IPS-18c (cell line): ENCODE results near the gene SLC1A5.
"Not testable (repeated sequence)": the region's sequence is repeated elsewhere in the genome, so short reads cannot be mapped to it uniquely, and the experiment has no call there.

ENCODE experiments used
- H3K4me3 ChIP-seq: 2 replicates; pipeline ENCODE4 v1.7.0; 2013; ENCODE audit warnings: low read depth, mild to moderate bottlenecking, low read length, moderate library complexity; ENCODE audit not compliant: insufficient read depth
- H3K9me3 ChIP-seq: one replicate; pipeline ENCODE4 v1.6.1; 2013; ENCODE audit warnings: mild to moderate bottlenecking, low read length, moderate library complexity; ENCODE audit not compliant: control insufficient read depth, insufficient read depth

SLC1A5 gene

DNA sequence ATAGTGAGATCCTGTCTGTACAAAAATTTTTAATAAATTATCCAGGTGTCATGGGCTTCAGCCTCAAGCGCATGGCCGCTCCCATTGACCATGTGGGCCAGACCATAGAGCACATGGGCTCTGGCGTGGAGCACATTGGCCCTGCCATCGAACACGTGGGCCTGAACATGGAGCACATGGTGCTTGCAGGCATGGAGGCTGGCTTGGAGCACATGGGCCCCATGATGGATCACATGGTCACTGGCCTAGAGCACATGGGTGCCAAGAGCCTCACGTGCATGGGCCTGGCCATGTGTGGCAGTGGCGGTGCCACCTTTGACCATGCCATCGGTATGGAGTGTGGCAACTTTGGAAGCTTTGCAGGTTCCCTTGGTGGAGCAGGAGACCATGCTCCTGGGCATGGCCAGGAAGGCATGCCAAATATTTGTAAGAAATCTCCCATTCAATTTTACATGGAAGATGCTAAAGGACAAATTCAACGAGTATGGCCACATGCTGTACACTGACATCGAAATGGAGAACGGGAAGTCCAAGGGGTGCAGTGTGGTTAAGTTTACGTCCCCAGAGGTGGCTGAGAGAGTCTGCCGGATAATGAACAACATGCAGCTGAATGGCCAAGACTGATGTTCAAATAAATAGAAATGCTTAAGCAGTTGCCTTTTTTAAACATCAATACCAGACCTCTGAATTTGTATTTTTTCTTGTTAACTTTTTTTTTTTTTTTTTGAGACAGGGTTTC is 21.3 kb upstream of the SLC1A5 start:
- Histone ChIP-seq H3K9me3 (no peaks in the 10 kb centered on the region), H3K4me3 (no peak overlapping the region)

- Histone ChIP-seq H3K9me3 (no peaks in the 10 kb centered on the region), H3K4me3 (no peak overlapping the region)
Measured at GRCh38 chr19:46806656-46807055, 18.3 kb upstream of the SLC1A5 start.

DNA sequence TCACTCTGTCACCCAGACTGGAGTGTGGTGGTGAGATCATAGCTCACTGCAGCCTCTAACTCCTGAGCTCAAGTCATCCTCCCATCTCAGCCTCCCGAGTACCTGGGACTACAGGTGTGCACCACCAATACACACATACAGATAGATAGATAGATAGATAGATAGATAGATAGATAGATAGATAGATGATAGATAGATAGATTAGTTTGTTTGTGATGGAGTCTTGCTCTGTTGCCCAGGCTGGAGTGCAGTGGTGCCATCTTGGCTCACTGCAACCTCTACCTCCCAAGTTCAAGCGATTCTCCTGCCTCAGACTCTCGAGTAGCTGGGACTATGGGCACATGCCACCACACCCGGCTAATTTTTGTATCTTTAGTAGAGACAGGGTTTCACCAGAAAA is 16.0 kb upstream of the SLC1A5 start:
- H3K9me3 ChIP-seq, H3K4me3 ChIP-seq: not testable (repeated sequence)

DNA sequence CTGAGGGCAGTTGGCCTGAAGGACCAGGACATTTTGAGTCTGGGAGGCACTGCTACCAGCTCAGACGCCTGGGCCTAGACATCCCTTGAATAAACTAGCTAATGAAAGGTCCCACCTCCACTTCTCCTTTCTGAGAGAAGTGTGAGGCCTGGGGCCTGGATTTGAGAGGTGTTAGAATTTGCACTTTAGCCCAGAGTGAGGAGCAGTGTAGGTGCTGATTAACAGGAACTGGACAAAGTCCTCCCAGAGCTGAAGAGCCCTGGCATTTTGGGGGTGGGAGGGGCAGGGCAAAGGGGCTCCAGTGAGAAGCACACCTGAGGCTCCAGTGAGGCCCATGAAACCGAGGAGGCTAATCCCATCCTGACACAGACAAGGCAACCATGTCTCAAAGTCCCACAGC is 15.2 kb upstream of the SLC1A5 start:
- no peaks in the 10 kb centered on the region for H3K9me3 ChIP-seq
- H3K4me3 ChIP-seq, result no peak overlapping the region

GRCh38 chr19:46802152-46802551 is 13.8 kb upstream of the SLC1A5 start:
- Histone ChIP-seq H3K9me3 (no peaks in the 10 kb centered on the region), H3K4me3 (no peak overlapping the region)

- Histone ChIP-seq H3K4me3 (no peak overlapping the region), H3K9me3 (no peaks in the 10 kb centered on the region)
Measured at GRCh38 chr19:46798713-46799112, 10.3 kb upstream of the SLC1A5 start.

DNA sequence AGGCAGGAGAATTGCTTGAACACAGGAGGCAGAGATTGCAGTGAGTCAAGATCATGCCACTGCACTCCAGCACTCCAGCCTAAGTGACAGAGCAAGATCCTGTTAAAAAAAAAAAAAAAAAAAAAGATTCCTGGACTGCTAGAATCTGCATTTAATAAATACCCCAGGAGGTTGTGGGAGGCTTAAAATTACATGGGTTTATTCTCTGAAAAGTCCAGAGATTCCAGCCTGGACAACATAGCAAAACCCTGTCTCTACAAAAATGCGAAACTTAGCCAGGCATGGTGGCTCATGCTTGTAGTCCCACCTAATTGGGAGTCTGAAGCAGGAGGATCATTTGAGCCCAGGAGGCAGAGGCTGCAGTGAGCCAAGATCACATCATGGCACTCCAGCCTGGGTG is 9.5 kb upstream of the SLC1A5 start:
- Histone ChIP-seq H3K4me3 (no peak overlapping the region), H3K9me3 (no peaks in the 10 kb centered on the region)

DNA sequence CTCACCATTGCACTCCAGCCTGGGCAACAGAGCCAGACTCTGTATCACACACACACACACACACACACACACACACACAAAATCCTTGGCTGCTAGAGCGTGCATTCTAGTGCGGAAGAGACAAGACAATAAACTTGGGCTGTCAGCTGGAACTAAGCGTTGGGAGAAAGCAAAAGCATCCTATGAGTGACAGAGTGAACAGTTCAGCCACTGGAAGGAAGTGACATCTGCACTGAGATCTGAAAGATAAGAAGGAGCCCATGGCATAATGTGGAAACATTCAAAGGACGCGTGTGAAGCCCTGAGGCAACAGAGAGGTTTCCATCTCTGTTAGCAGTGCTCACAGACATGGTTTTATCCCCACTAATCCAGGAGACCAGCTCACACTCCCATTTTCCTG is 3.5 kb upstream of the SLC1A5 start:
- Histone ChIP-seq H3K4me3 (no peak overlapping the region), H3K9me3 (no peaks in the 10 kb centered on the region)

- H3K4me3 ChIP-seq, result no peak overlapping the region
- H3K9me3 ChIP-seq, result no peaks in the 10 kb centered on the region
Measured at GRCh38 chr19:46789371-46789770, 977 bp upstream of the SLC1A5 start.

GRCh38 chr19:46788968-46789338 is 559 bp upstream of the SLC1A5 start:
- Histone ChIP-seq H3K9me3 (no peaks in the 10 kb centered on the region), H3K4me3 (no peak overlapping the region)

GRCh38 chr19:46787331-46788261 is 798 bp downstream of the SLC1A5 start:
- Histone ChIP-seq H3K9me3 (no peaks in the 10 kb centered on the region), H3K4me3 (peak overlapping the region; percentile 86)

DNA sequence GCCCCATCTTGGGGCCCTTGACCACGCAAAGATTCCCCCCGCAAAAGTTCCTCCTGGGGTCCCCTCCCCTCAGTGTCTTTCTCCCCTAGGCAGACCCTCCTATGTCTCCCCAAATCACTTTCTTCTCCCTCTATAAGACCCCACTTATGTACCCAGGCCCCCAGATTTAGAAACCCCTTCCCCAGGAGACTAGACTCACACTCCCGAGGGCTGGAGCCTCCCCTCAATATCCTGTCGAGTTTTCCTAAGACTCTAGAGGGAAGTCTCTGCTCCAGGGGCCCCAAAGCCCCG is 1.4 kb downstream of the SLC1A5 start:
- H3K9me3 ChIP-seq, result no peaks in the 10 kb centered on the region
- H3K4me3 ChIP-seq, result peak overlapping the region; percentile 86

- Histone ChIP-seq H3K9me3 (no peaks in the 10 kb centered on the region), H3K4me3 (peak overlapping the region; percentile 86)
Measured at GRCh38 chr19:46786236-46787039, 2.0 kb downstream of the SLC1A5 start.

- H3K4me3 ChIP-seq, result peak overlapping the region; percentile 86
- no peaks in the 10 kb centered on the region for H3K9me3 ChIP-seq
Measured at GRCh38 chr19:46785980-46786235, 2.5 kb downstream of the SLC1A5 start.

- Histone ChIP-seq H3K9me3 (no peaks in the 10 kb centered on the region), H3K4me3 (peak overlapping the region; percentile 86)
Measured at GRCh38 chr19:46785054-46785979, 3.1 kb downstream of the SLC1A5 start.

DNA sequence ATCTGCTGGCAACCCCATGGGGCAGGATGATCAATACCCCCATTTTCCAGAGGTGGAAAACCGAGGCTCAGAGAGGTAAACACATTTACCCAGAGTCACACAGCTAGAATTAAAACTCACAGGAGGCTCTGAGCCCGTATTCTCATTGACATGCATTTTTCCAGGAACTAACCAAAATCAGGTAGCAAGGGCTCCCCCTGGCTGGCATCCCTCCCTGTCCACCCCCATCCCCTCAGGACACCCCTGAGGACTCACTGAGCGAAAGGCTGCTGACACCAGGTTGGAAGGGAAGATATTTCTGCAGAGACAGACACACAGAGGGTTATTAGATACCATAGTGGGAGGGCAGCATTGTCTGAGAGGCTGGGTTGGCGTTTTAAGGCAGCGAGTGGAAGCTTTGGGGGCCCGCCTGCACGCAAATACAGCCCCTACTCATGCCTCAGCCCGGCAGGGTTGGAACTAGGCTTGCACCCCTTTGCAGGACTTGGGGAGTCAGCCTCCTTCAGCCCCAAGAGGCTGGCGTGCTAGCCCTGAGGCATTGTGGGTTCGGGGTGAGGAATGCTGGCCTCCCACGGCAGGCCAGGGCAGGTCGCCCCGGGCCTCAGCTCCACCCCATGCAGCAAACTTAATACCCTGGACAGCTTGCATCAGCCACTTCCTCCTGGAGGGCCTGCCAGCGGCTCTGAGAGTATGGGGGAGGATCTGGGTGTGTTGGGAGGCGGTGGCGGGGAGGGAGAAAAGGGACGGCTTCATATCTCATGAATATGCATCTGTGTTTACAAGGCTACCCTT is 3.9 kb downstream of the SLC1A5 start:
- H3K9me3 ChIP-seq, result no peaks in the 10 kb centered on the region
- H3K4me3 ChIP-seq, result peak overlapping the region; percentile 86; the same call in 1 of the 2 replicates
